ENCODE results near the gene GNAS. TPM values are rescaled to one million over a fixed set of nuclear protein-coding genes. Genes with fewer than 3 reads are reported as not detected.

The GNAS gene
- total RNA-seq, 2 experiments from 2014 or later: 638 to 913 TPM

GRCh38 chr20:58886546-58886945 is 34.0 kb downstream of the GNAS start:
- TF ChIP-seq CTCF (conservative IDR thresholded peaks at IDR 0.05; ENCODE audit: low read length) (no peak), EZH2phosphoT487 (IDR thresholded peaks at IDR 0.05; ENCODE audit: borderline replicate concordance, low read depth, low read length) (no peak)
- intact Hi-C loops (cut with micrococcal nuclease; ENCODE audit: unreplicated experiment): no loop called here
- H4K20me1 ChIP-seq (ENCODE audit: insufficient read depth, low read length): no peaks in the 10 kb centered on the region
- H2AFZ ChIP-seq (ENCODE audit: low read length): no peak overlapping the region
- no TSS peak for BruUV-seq (replicated peaks)
- no peaks in the 10 kb centered on the region for H3K9me2 ChIP-seq (ENCODE audit: insufficient read depth, low read length)
- no peak overlapping the region for H3K27ac ChIP-seq (ENCODE audit: low read depth, low read length, poor library complexity, severe bottlenecking)
- no peaks in the 10 kb centered on the region; the same call in 1 of the 2 replicates for H3K36me3 ChIP-seq (ENCODE audit: insufficient read depth, low read length)
- H3K4me3 ChIP-seq (ENCODE audit: low read depth, low read length, poor library complexity, severe bottlenecking): no peak overlapping the region
- H3K79me2 ChIP-seq (ENCODE audit: insufficient read depth, low read depth, low read length): peaks cover 20% of the 10 kb centered on the region; the same call in 1 of the 2 replicates
- CTCF ChIA-PET (ENCODE audit: unreplicated experiment): no interaction called here
- H3K4me2 ChIP-seq (ENCODE audit: low read length): peak overlapping the region; percentile 49; the same call in 1 of the 2 replicates
- peaks cover 38% of the 10 kb centered on the region for H3K4me1 ChIP-seq (ENCODE audit: insufficient read depth, low read length, poor library complexity, severe bottlenecking)
- POLR2A ChIA-PET: interaction anchor here (0.5 to 0.6 kb wide), 2 partner anchors 95 to 147 kb away, joined by 3 to 5 read pairs; no protein-coding TSS in a partner anchor
- H3K9me3 ChIP-seq (ENCODE audit: low read length): peaks cover 8% of the 10 kb centered on the region; the same call in 1 of the 2 replicates
- DNase-seq (ENCODE audit: low spot score): no peak

DNA sequence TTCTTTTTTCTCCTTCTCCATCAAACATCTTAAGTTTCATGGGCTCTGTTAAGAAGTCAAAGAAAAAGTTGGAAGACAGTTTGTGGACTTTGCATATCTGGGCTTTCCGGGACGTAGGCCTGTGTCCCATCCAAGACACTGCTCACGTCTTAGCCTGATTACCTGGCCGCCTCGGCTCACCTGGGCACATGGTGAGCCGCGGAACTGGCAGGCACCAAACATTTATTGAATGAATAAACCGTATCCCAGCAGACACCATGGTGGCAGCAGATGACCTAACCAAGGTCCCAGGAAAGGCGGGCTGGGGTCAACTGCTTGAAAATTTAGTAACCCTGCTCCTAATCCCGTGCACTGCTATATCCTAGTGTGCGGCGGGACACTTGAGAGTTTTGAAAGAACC is 35.6 kb downstream of the GNAS start:
- H3K79me2 ChIP-seq (ENCODE audit: insufficient read depth, low read depth, low read length): peaks cover 31% of the 10 kb centered on the region
- H3K4me2 ChIP-seq (ENCODE audit: low read length): peak overlapping the region; percentile 49
- CTCF ChIA-PET (ENCODE audit: unreplicated experiment): no interaction called here
- H3K9me2 ChIP-seq (ENCODE audit: insufficient read depth, low read length): no peaks in the 10 kb centered on the region
- peaks cover 8% of the 10 kb centered on the region; the same call in 1 of the 2 replicates for H3K9me3 ChIP-seq (ENCODE audit: low read length)
- no peak for DNase-seq (ENCODE audit: low spot score)
- H3K4me1 ChIP-seq (ENCODE audit: insufficient read depth, low read length, poor library complexity, severe bottlenecking): peaks cover 39% of the 10 kb centered on the region
- no peak overlapping the region for H2AFZ ChIP-seq (ENCODE audit: low read length)
- peak overlapping the region; percentile 35 for H3K27ac ChIP-seq (ENCODE audit: low read depth, low read length, poor library complexity, severe bottlenecking)
- no peaks in the 10 kb centered on the region; the same call in 1 of the 2 replicates for H3K36me3 ChIP-seq (ENCODE audit: insufficient read depth, low read length)
- intact Hi-C loops (cut with micrococcal nuclease; ENCODE audit: unreplicated experiment): no loop called here
- no peak for TF ChIP-seq EZH2phosphoT487 (IDR thresholded peaks at IDR 0.05; ENCODE audit: borderline replicate concordance, low read depth, low read length)
- no peak for TF ChIP-seq CTCF (conservative IDR thresholded peaks at IDR 0.05; ENCODE audit: low read length)
- H3K4me3 ChIP-seq (ENCODE audit: low read depth, low read length, poor library complexity, severe bottlenecking): peak overlapping the region; percentile 89
- peaks cover under 1% of the 10 kb centered on the region; the same call in 1 of the 2 replicates for H4K20me1 ChIP-seq (ENCODE audit: insufficient read depth, low read length)
- BruUV-seq (replicated peaks): TSS peak; percentile 63
- POLR2A ChIA-PET: no interaction called here

GRCh38 chr20:58888521-58889333 is 36.2 kb downstream of the GNAS start:
- Histone ChIP-seq H4K20me1 (ENCODE audit: insufficient read depth, low read length) (peaks cover 7% of the 10 kb centered on the region), H2AFZ (ENCODE audit: low read length) (no peak overlapping the region), H3K4me1 (ENCODE audit: insufficient read depth, low read length, poor library complexity, severe bottlenecking) (peaks cover 45% of the 10 kb centered on the region), H3K4me3 (ENCODE audit: low read depth, low read length, poor library complexity, severe bottlenecking) (peak overlapping the region; percentile 90), H3K36me3 (ENCODE audit: insufficient read depth, low read length) (peaks cover 6% of the 10 kb centered on the region), H3K79me2 (ENCODE audit: insufficient read depth, low read depth, low read length) (peaks cover 37% of the 10 kb centered on the region), H3K9me3 (ENCODE audit: low read length) (peaks cover 8% of the 10 kb centered on the region; the same call in 1 of the 2 replicates), H3K27ac (ENCODE audit: low read depth, low read length, poor library complexity, severe bottlenecking) (peak overlapping the region; percentile 84), H3K4me2 (ENCODE audit: low read length) (peak overlapping the region; percentile 88), H3K9me2 (ENCODE audit: insufficient read depth, low read length) (no peaks in the 10 kb centered on the region)
- CTCF ChIA-PET (ENCODE audit: unreplicated experiment): no interaction called here
- POLR2A ChIA-PET: interaction anchor here (1.4 kb wide), 1 partner anchor 155 kb away, joined by 6 read pairs; no protein-coding TSS in a partner anchor
- no TSS peak for BruUV-seq (replicated peaks)
- TF ChIP-seq EZH2phosphoT487 (IDR thresholded peaks at IDR 0.05; ENCODE audit: borderline replicate concordance, low read depth, low read length) (no peak), CTCF (conservative IDR thresholded peaks at IDR 0.05; ENCODE audit: low read length) (no peak)
- intact Hi-C loops (cut with micrococcal nuclease; ENCODE audit: unreplicated experiment): no loop called here
- peak; percentile 88 for DNase-seq (ENCODE audit: low spot score)

All from OCI-LY7 (cell line).